ENCODE measurements around the gene C19orf81. TPM values are rescaled to one million over a fixed set of nuclear protein-coding genes. Genes with fewer than 3 reads are reported as not detected.

C19orf81 gene
- total and polyA plus RNA-seq, 9 of the 15 experiments (the other 6 are each of a cell fraction or from before 2014, with no cell fraction given), result 2.5 to 42.9 (median 33.0) TPM; not detected in 4

DNA sequence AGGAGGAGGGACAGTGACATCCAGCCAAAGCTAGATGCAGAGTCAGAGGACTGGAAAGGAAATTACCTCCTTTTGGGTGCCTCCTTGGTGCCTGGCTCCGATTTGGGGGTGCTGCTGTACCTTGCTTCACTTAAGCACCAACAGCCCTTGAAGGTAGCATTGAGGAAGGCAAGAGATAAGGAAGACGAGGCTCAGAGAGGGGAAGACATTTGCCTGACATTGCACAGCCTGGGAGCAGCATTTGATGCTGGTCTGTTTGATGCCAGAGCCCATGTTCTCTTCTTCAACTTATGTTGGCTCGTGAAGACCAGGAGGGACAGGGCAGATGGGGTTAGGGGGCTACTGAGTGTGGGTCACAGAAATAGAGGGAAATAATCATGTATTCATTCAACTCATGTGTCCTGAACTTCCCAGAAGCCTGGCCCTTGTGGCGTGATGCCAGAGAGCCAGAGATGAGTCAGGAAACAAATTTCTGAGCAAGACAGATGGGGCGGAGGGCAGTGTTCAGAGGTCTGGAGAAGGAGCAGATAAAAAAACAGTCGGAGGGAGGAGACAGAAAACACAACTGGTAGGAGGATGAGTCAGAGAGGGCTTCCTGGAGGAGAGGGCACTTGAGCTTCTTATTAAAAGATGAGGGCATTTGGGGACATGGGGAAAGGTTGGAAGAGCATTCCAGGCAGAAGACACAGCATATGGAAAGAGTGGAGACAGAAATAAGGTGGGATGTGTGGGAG lies 3.0 kb upstream of the C19orf81 start (continued):
- no peak for TF ChIP-seq ARID4B (CRISPR knock-in tag; IDR thresholded peaks at IDR 0.05)
- TF ChIP-seq, protein P1, sequence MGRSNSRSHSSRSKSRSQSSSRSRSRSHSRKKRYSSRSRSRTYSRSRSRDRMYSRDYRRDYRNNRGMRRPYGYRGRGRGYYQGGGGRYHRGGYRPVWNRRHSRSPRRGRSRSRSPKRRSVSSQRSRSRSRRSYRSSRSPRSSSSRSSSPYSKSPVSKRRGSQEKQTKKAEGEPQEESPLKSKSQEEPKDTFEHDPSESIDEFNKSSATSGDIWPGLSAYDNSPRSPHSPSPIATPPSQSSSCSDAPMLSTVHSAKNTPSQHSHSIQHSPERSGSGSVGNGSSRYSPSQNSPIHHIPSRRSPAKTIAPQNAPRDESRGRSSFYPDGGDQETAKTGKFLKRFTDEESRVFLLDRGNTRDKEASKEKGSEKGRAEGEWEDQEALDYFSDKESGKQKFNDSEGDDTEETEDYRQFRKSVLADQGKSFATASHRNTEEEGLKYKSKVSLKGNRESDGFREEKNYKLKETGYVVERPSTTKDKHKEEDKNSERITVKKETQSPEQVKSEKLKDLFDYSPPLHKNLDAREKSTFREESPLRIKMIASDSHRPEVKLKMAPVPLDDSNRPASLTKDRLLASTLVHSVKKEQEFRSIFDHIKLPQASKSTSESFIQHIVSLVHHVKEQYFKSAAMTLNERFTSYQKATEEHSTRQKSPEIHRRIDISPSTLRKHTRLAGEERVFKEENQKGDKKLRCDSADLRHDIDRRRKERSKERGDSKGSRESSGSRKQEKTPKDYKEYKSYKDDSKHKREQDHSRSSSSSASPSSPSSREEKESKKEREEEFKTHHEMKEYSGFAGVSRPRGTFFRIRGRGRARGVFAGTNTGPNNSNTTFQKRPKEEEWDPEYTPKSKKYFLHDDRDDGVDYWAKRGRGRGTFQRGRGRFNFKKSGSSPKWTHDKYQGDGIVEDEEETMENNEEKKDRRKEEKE (IDR thresholded peaks at IDR 0.05; ENCODE audit: borderline replicate concordance in 1 of 2, control insufficient read depth in 1 of 2, low read depth in 2 of 2, low read length in 1 of 2), result no peak
- TF ChIP-seq E2F3 (CRISPR knock-in tag; IDR thresholded peaks at IDR 0.05), result no peak
- TF ChIP-seq TOE1 (IDR thresholded peaks at IDR 0.05; ENCODE audit: borderline replicate concordance), result no peak
- TF ChIP-seq TOE1 (CRISPR knock-in tag; IDR thresholded peaks at IDR 0.05; ENCODE audit: borderline replicate concordance, low read depth), result no peak
- TF ChIP-seq, protein P2, sequence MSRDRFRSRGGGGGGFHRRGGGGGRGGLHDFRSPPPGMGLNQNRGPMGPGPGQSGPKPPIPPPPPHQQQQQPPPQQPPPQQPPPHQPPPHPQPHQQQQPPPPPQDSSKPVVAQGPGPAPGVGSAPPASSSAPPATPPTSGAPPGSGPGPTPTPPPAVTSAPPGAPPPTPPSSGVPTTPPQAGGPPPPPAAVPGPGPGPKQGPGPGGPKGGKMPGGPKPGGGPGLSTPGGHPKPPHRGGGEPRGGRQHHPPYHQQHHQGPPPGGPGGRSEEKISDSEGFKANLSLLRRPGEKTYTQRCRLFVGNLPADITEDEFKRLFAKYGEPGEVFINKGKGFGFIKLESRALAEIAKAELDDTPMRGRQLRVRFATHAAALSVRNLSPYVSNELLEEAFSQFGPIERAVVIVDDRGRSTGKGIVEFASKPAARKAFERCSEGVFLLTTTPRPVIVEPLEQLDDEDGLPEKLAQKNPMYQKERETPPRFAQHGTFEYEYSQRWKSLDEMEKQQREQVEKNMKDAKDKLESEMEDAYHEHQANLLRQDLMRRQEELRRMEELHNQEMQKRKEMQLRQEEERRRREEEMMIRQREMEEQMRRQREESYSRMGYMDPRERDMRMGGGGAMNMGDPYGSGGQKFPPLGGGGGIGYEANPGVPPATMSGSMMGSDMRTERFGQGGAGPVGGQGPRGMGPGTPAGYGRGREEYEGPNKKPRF (IDR thresholded peaks at IDR 0.05; ENCODE audit: low read depth, low read length), result no peak
- no peak for TF ChIP-seq POLR2B (IDR thresholded peaks at IDR 0.05; ENCODE audit: low read depth, partially characterized antibody)
- TF ChIP-seq NBN (IDR thresholded peaks at IDR 0.05; ENCODE audit: low read depth), result no peak
- TF ChIP-seq GTF3C2 (IDR thresholded peaks at IDR 0.05; ENCODE audit: borderline replicate concordance, extremely low read depth, insufficient read length), result peak; percentile 49
- TF ChIP-seq BCOR (IDR thresholded peaks at IDR 0.05), result peak; percentile 95
- TF ChIP-seq SNIP1 (IDR thresholded peaks at IDR 0.05; ENCODE audit: low read depth), result no peak

Measured in K562 (cell line).